Measurements from ENCODE around the gene MED20.

DNA sequence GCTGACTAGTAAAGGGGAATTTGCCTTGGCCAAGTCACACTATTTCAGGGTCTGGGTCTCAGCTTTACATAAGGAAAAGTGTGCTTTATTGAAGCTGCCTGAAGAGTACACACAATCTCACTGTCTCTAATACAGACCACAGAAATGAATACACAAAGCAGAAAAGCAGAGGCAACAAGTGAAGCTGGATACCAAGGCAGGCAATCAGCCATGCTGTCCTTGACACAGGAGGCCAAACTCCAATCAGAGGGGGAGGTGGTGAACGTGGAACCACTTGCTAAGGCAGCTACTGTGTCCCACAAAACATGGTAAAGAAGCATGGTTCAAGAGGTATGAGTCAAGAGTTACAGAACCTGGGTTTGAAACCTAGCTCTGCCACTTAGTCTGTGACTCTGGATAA, 42.4 kb upstream of the MED20 start:
- TF ChIP-seq, protein P1, sequence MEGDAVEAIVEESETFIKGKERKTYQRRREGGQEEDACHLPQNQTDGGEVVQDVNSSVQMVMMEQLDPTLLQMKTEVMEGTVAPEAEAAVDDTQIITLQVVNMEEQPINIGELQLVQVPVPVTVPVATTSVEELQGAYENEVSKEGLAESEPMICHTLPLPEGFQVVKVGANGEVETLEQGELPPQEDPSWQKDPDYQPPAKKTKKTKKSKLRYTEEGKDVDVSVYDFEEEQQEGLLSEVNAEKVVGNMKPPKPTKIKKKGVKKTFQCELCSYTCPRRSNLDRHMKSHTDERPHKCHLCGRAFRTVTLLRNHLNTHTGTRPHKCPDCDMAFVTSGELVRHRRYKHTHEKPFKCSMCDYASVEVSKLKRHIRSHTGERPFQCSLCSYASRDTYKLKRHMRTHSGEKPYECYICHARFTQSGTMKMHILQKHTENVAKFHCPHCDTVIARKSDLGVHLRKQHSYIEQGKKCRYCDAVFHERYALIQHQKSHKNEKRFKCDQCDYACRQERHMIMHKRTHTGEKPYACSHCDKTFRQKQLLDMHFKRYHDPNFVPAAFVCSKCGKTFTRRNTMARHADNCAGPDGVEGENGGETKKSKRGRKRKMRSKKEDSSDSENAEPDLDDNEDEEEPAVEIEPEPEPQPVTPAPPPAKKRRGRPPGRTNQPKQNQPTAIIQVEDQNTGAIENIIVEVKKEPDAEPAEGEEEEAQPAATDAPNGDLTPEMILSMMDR (IDR thresholded peaks at IDR 0.05), result no peak
- TF ChIP-seq POLR2AphosphoS5 (IDR thresholded peaks at IDR 0.05), result no peak

Data from stomach (tissue), 4 donors.